ENCODE measurements around the gene CYTH3. TPM values are rescaled to one million over a fixed set of nuclear protein-coding genes. Genes with fewer than 3 reads are reported as not detected.

Gene CYTH3
- total and polyA plus RNA-seq, 2 of the 8 experiments (the other 6 are each of a cell fraction or from before 2014, with no cell fraction given): 10.3 to 11.9 TPM

GRCh38 chr7:6167004-6167551 is 105.3 kb downstream of the CYTH3 start:
- no peak overlapping the region for H3K4ac ChIP-seq (replicated peaks; ENCODE audit: insufficient read length, low read depth, low read length)
- H3K14ac ChIP-seq (ENCODE audit: insufficient read length): no peak overlapping the region
- CTCF ChIA-PET (ENCODE audit: partially characterized antibody): interaction anchor here (0.6 to 5.3 kb wide), 5 partner anchors 16 to 176 kb away, joined by 3 to 45 read pairs (median 4); no protein-coding TSS in a partner anchor
- TF ChIP-seq HDAC2 (IDR thresholded peaks at IDR 0.05; ENCODE audit: borderline replicate concordance in 1 of 2, low read depth in 2 of 2, low read length in 2 of 2) (no peak), ZNF274 (IDR thresholded peaks at IDR 0.05; ENCODE audit: borderline replicate concordance, extremely low read depth, low read length) (no peak)

More at GRCh38 chr7:6167004-6167551, 105.3 kb downstream of the CYTH3 start:
- WGBS, 2 experiments (ENCODE audit: extremely low coverage in 1 of 2, insufficient coverage in 1 of 2, insufficient read length in 1 of 2, insufficient replicate concordance in 2 of 2, low coverage in 1 of 2, low lambda C conversion rate in 2 of 2, missing lambda C conversion rate in 1 of 2): 92% methylated on average over 13 of the region's 13 CpGs; no CpG with 5 or more reads in 1 of the 2 experiments
- Histone ChIP-seq H3K9me3 (ENCODE audit: insufficient read depth in 2 of 2, low read depth in 1 of 2, low read length in 1 of 2) (no peaks in the 10 kb centered on the region), H4K20me1 (replicated peaks in 1 of 2; ENCODE audit: control insufficient read depth in 1 of 2, insufficient read depth in 2 of 2, low read length in 2 of 2) (peaks cover 0 to 2% of the 10 kb centered on the region in 2 experiments), H3K27me3 (replicated peaks in 1 of 4; ENCODE audit: control insufficient read depth in 3 of 4, extremely low read depth in 1 of 4, insufficient read depth in 3 of 4, low read length in 3 of 4) (no peaks in the 10 kb centered on the region), H3K9ac (replicated peaks in 1 of 4; ENCODE audit: extremely low read depth in 1 of 4, low read depth in 3 of 4, low read length in 3 of 4) (no peak overlapping the region), H3K23me2 (ENCODE audit: low read depth, low read length) (no peaks in the 10 kb centered on the region), H2BK5ac (ENCODE audit: low read depth, low read length) (peak overlapping the region; percentile 66), H4K5ac (ENCODE audit: insufficient read length, low read depth, low read length) (no peak overlapping the region), H3K4me3 (ENCODE audit: extremely low read depth in 1 of 4, insufficient read depth in 2 of 4, low read depth in 3 of 4, low read length in 4 of 4) (no peak overlapping the region), H3K79me1 (ENCODE audit: low read depth, low read length) (no peaks in the 10 kb centered on the region), H3K4me1 (replicated peaks in 1 of 4; ENCODE audit: control insufficient read depth in 3 of 4, insufficient read depth in 4 of 4, low read length in 3 of 4) (peaks cover 0 to 15% (median 10%) of the 10 kb centered on the region in 4 experiments; a peak in 5 of 7 replicates), H2BK120ac (replicated peaks; ENCODE audit: low read depth, low read length) (no peak overlapping the region), H3K27ac (ENCODE audit: low read depth, low read length) (no peak overlapping the region), H3K79me2 (ENCODE audit: control insufficient read depth in 1 of 2, insufficient read depth in 2 of 2, low read length in 2 of 2) (no peaks in the 10 kb centered on the region), H2BK15ac (ENCODE audit: low read length) (no peak overlapping the region), H3K18ac (ENCODE audit: extremely low read depth, low read length) (no peak overlapping the region), H4K91ac (replicated peaks; ENCODE audit: insufficient read length, low read length) (no peak overlapping the region), H2BK12ac (ENCODE audit: low read depth, low read length) (0 out of 2 replicates have a peak overlapping the region, but pooled peaks have one; percentile 17), H3K23ac (ENCODE audit: insufficient read length) (no peak overlapping the region), H2AFZ (ENCODE audit: low read length) (no peak overlapping the region), H3K4me2 (ENCODE audit: insufficient read depth in 1 of 2, low read depth in 2 of 2, low read length in 2 of 2) (no peak overlapping the region), H2BK20ac (ENCODE audit: low read length) (no peak overlapping the region), H4K8ac (ENCODE audit: extremely low read depth, insufficient read depth, low read length) (no peak overlapping the region), H3K56ac (replicated peaks; ENCODE audit: insufficient read length, low read depth, low read length) (no peak overlapping the region), H3K36me3 (ENCODE audit: control insufficient read depth in 2 of 4, insufficient read depth in 4 of 4, low read length in 3 of 4) (peaks cover 0 to 9% (median 0%) of the 10 kb centered on the region in 4 experiments; a peak in 1 of 8 replicates), H2AK5ac (ENCODE audit: low read depth, low read length) (no peak overlapping the region)
- FAIRE-seq (no peak), DNase-seq (ENCODE audit: low read depth in 1 of 2, low spot score in 2 of 2) (no peak)
- POLR2A ChIA-PET (ENCODE audit: partially characterized antibody): no interaction called here

All from H1 (cell line).